Calu3 (cell line): ENCODE data around the gene SLC2A13. TPM values are rescaled to one million over a fixed set of nuclear protein-coding genes. Genes with fewer than 3 reads are reported as not detected.

Experiments
- BruUV-seq: library from RNA; stranded (reverse); fragments of 400-500 nt; replicated peaks from 2 replicates; lab custom pipeline; 2021; lab: Mats Ljungman, UMichigan
- CTCF ChIA-PET: fragments of 300-600 bp; sonication (Branson Sonifier 250); formaldehyde crosslinking; loops from one replicate; lab custom pipeline; 2022; ENCODE audit warnings: antibody characterized with exemption; lab: Charles Lee
- DNase-seq: peaks from one replicate; pipeline ENCODE4 v3.0.0; 2022
- H3K27ac Mint-ChIP-seq: one replicate; pipeline ENCODE4 v1.8.0; 2022; ENCODE audit warnings: mixed read lengths; ENCODE audit not compliant: unreplicated experiment
- H3K27me3 Mint-ChIP-seq: one replicate; pipeline ENCODE4 v1.8.0; 2022; ENCODE audit warnings: mixed read lengths; ENCODE audit not compliant: unreplicated experiment
- H3K36me3 Mint-ChIP-seq: one replicate; pipeline ENCODE4 v1.8.0; 2022; ENCODE audit warnings: mild to moderate bottlenecking, moderate library complexity, mixed read lengths; ENCODE audit not compliant: insufficient read depth, unreplicated experiment
- H3K4me1 Mint-ChIP-seq: one replicate; pipeline ENCODE4 v1.8.0; 2022; ENCODE audit warnings: mild to moderate bottlenecking, low read depth, mixed read lengths; ENCODE audit not compliant: unreplicated experiment
- H3K4me3 Mint-ChIP-seq: one replicate; pipeline ENCODE4 v1.8.0; 2022; ENCODE audit warnings: mild to moderate bottlenecking, low read depth, moderate library complexity, mixed read lengths; ENCODE audit not compliant: unreplicated experiment
- H3K9me3 Mint-ChIP-seq: one replicate; pipeline ENCODE4 v1.8.0; 2022; ENCODE audit warnings: low read depth, mixed read lengths; ENCODE audit not compliant: unreplicated experiment
- CTCF ChIP-seq: fragments of 200-600 bp; IDR thresholded peaks from one replicate; pipeline ENCODE4 v1.8.0; 2022; ENCODE audit warnings: antibody characterized with exemption; ENCODE audit not compliant: unreplicated experiment
- intact Hi-C: fragments of 100-400 bp; cut with micrococcal nuclease; formaldehyde crosslinking; loops from one replicate; pipeline ENCODE4 v1.10.0; 2022; ENCODE audit not compliant: unreplicated experiment
- total RNA-seq: library from RNA; stranded (reverse); gene quantifications from 2 replicates; pipeline ENCODE4 v1.2.3, GENCODE V29; 2022

SLC2A13 gene
- total RNA-seq, 1 experiment from 2014 or later = 9.4 TPM

GRCh38 chr12:40063414-40063813 lies 42.5 kb downstream of the SLC2A13 start:
- CTCF ChIA-PET = no interaction called here
- H3K36me3 Mint-ChIP-seq = no peaks in the 10 kb centered on the region
- H3K4me1 Mint-ChIP-seq = no peaks in the 10 kb centered on the region
- DNase-seq = no peak
- no peaks in the 10 kb centered on the region for H3K9me3 Mint-ChIP-seq
- no peak overlapping the region for H3K4me3 Mint-ChIP-seq
- TF ChIP-seq CTCF = no peak
- intact Hi-C loops = no loop called here
- no TSS peak for BruUV-seq
- no peak overlapping the region for H3K27ac Mint-ChIP-seq
- H3K27me3 Mint-ChIP-seq = no peaks in the 10 kb centered on the region

GRCh38 chr12:40058721-40059190 lies 47.1 kb downstream of the SLC2A13 start:
- intact Hi-C loops = no loop called here
- Mint-ChIP-seq H3K27me3 (no peaks in the 10 kb centered on the region), H3K9me3 (no peaks in the 10 kb centered on the region), H3K27ac (no peak overlapping the region), H3K4me1 (peaks cover 19% of the 10 kb centered on the region), H3K36me3 (no peaks in the 10 kb centered on the region), H3K4me3 (no peak overlapping the region)
- no TSS peak for BruUV-seq
- no peak for DNase-seq
- CTCF ChIA-PET = no interaction called here
- no peak for TF ChIP-seq CTCF

GRCh38 chr12:40056373-40056772 lies 49.5 kb downstream of the SLC2A13 start:
- CTCF ChIA-PET = interaction anchor here (0.9 kb wide), 1 partner anchor 43 kb away, joined by 3 read pairs; no protein-coding TSS in a partner anchor
- H3K4me1 Mint-ChIP-seq = peaks cover 19% of the 10 kb centered on the region

GRCh38 chr12:40055776-40056175 lies 50.1 kb downstream of the SLC2A13 start:
- Mint-ChIP-seq H3K27me3 (no peaks in the 10 kb centered on the region), H3K36me3 (no peaks in the 10 kb centered on the region), H3K27ac (no peak overlapping the region), H3K4me3 (no peak overlapping the region), H3K9me3 (no peaks in the 10 kb centered on the region), H3K4me1 (peaks cover 19% of the 10 kb centered on the region)
- no peak for TF ChIP-seq CTCF
- CTCF ChIA-PET = interaction anchor here (0.9 kb wide), 1 partner anchor 44 kb away, joined by 3 read pairs; no protein-coding TSS in a partner anchor
- intact Hi-C loops = no loop called here
- no TSS peak for BruUV-seq
- no peak for DNase-seq

More at GRCh38 chr12:40056373-40056772, 49.5 kb downstream of the SLC2A13 start:
- BruUV-seq = no TSS peak
- intact Hi-C loops = no loop called here
- no peak for DNase-seq
- Mint-ChIP-seq H3K9me3 (no peaks in the 10 kb centered on the region), H3K27ac (no peak overlapping the region), H3K4me3 (no peak overlapping the region), H3K36me3 (no peaks in the 10 kb centered on the region), H3K27me3 (no peaks in the 10 kb centered on the region)
- no peak for TF ChIP-seq CTCF
